SH-SY5Y (cell line): ENCODE results near the gene ACTR3C.

Source experiments
- GATA2 ChIP-seq: IDR thresholded peaks from 2 replicates; pipeline ENCODE4 v1.6.1; 2011; ENCODE audit warnings: mild to moderate bottlenecking, low read depth, low read length
- GATA3 ChIP-seq: IDR thresholded peaks from 2 replicates; pipeline ENCODE4 v1.6.1; 2011; ENCODE audit warnings: low read depth, mild to moderate bottlenecking, low read length, moderate library complexity

ACTR3C gene

DNA sequence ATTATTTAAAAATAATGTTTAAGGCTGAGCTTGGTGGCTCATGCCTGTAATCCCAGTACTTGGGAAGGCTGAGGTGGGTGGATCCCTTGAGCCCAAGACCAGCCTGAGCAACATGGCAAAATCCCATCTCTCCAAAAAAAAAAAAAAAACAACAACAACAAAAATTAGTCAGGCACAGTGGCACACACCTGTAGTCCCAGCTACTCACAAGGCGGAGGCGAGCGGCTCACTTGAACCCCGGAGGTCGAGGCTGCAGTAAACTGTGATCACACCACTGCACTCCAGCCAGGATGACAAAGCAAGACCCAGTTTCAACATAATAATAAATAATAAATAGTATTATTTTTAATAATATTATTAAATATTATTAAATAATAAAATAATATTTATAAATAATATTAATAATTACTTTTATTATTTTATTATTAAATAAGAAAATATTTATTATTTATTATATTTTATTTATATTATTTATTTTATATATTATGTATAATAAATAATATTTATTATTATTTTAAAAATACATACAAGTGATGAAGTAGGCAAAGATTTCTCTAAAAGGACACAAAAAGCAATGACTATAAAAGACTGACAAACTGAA lies 8.6 kb downstream of the ACTR3C start:
- TF ChIP-seq GATA3 (no peak), GATA2 (no peak)

DNA sequence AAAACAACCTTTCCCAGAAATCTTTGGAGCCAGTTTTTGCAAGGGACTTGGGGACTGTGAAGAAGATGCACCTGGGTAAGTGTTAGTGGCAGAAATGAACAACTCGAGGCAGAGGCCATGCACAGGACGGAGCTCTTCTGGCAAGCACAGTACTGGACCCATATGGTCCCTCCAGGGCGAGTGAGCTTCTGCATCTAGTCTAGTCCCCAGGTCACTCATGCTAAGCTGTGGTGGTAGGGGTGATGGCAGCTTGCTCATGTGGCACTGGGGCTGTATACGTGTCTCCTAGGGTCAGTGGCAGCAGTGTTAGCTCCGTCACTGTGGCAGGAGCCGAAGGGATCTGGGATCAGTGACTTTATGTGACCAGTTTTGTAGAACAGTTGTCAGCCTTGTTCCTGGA lies 9.5 kb downstream of the ACTR3C start:
- TF ChIP-seq GATA2 (no peak), GATA3 (no peak)

GRCh38 chr7:150313367-150313809 lies 10.0 kb downstream of the ACTR3C start:
- TF ChIP-seq GATA2 (no peak), GATA3 (no peak)

- TF ChIP-seq GATA2 (no peak), GATA3 (no peak)
Measured at GRCh38 chr7:150311711-150312110, 11.6 kb downstream of the ACTR3C start.

- no peak for TF ChIP-seq GATA2
- no peak for TF ChIP-seq GATA3
Measured at GRCh38 chr7:150311146-150311545, 12.2 kb downstream of the ACTR3C start.

DNA sequence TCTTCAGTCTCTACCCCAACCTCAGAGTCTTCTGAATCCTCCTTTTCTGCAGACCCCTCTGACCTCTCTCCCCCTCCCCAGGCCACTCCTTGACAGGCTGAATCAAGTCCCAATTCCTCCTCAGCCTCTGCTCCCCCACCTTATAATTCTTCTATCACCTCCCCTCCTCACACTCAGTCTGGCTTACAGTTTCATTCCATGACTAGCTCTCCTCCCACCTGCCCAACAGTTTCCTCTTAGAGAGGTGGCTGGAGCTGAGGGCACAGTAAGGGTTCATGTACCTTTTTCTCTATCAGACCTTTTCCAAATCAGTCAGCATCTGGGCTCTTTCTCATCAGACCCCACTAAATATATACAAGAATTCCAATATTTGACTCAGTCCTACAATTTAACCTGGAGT lies 14.8 kb downstream of the ACTR3C start:
- no peak for TF ChIP-seq GATA3
- no peak for TF ChIP-seq GATA2

DNA sequence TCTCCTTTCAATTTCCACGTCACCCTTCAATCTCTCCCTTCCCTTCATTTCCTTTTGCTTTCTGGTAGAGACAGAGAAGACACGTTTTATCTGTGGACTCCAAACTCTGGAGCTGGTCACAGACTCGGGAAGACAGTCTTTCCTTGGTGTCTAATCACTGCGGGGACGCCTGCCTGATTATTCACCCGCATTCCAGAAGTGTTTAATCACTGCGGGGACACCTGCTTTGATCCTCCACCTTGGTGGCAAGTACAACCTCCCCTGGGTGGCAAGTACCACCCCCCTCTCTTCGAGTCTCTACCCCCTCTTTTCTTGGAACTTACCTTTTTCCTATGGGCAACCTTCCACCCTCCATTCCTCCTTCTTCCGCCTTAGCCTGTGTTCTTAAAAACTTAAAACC lies 15.4 kb downstream of the ACTR3C start:
- TF ChIP-seq GATA2: no peak
- no peak for TF ChIP-seq GATA3

- TF ChIP-seq GATA3 (no peak), GATA2 (no peak)
Measured at GRCh38 chr7:150307129-150307528, 16.2 kb downstream of the ACTR3C start.
